Measurements from ENCODE around the gene KNDC1.

- TF ChIP-seq CTCF (IDR thresholded peaks at IDR 0.05; ENCODE audit: extremely low read depth in 1 of 2, insufficient read depth in 1 of 2, low read depth in 1 of 2, low read length in 2 of 2) (no peak), POLR2AphosphoS5 (IDR thresholded peaks at IDR 0.05; ENCODE audit: insufficient read depth, low read depth, low read length) (no peak), POLR2A (IDR thresholded peaks at IDR 0.05; ENCODE audit: low read depth, low read length) (no peak), JUN (IDR thresholded peaks at IDR 0.05; ENCODE audit: borderline replicate concordance, insufficient read depth, insufficient read length, low read depth) (no peak), EZH2 (IDR thresholded peaks at IDR 0.05; ENCODE audit: borderline replicate concordance, low read depth, low read length, severe bottlenecking) (no peak), MYC (IDR thresholded peaks at IDR 0.05; ENCODE audit: low read depth, low read length) (no peak), MAX (IDR thresholded peaks at IDR 0.05; ENCODE audit: insufficient read depth, insufficient read length) (no peak), FOS (IDR thresholded peaks at IDR 0.05; ENCODE audit: borderline replicate concordance, insufficient read depth, low read length) (no peak), GATA2 (IDR thresholded peaks at IDR 0.05; ENCODE audit: insufficient read depth, insufficient read length, low read depth, low read length) (no peak)
Observed at GRCh38 chr10:133180965-133181639, 21.1 kb downstream of the KNDC1 start.
